Activated naive CD8-positive, alpha-beta T cell treated with anti-CD3 and anti-CD28 coated beads, Interleukin-2, amount 50 U/mL, for 24 hours (primary cell): ENCODE measurements around the gene CEP128.

ENCODE experiments used
- ATAC-seq: fragments of 150-1000 bp; cut with Tn5 transposase; one replicate; pipeline ENCODE4 v1.10.0; 2021
- DNase-seq: peaks from one replicate; pipeline ENCODE4 v3.0.0; 2021
- H3K27ac Mint-ChIP-seq: one replicate; pipeline ENCODE4 v1.8.0; 2021; ENCODE audit warnings: mild to moderate bottlenecking, mixed read lengths
- H3K27me3 Mint-ChIP-seq: one replicate; pipeline ENCODE4 v1.8.0; 2021; ENCODE audit warnings: mixed read lengths
- H3K36me3 Mint-ChIP-seq: one replicate; pipeline ENCODE4 v1.8.0; 2021; ENCODE audit warnings: low read depth, mixed read lengths
- H3K4me1 Mint-ChIP-seq: one replicate; pipeline ENCODE4 v1.8.0; 2021; ENCODE audit warnings: mixed read lengths
- H3K4me3 Mint-ChIP-seq: one replicate; pipeline ENCODE4 v1.8.0; 2021; ENCODE audit warnings: mild to moderate bottlenecking, moderate library complexity, mixed read lengths
- H3K9me3 Mint-ChIP-seq: one replicate; pipeline ENCODE4 v1.8.0; 2021; ENCODE audit warnings: mixed read lengths

The CEP128 gene

DNA sequence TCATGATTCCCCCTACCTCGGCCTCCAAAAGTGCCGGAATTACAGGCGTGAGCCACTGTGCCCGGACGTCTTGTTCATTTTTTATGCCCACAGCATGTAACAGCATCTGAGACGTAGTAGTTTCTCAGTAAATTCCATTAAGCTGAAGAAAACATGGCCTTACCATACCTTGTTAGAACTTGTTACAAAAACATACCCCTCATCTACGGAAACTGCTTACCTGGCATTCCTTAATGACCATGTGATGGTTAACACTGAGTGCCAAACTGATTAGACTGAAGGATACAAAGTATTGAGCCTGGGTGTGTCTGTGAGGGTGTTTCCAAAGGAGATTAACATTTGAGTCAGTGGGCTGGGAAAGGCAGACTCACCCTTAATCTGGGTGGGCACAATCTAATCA is 186.8 kb downstream of the CEP128 start:
- peaks cover 4% of the 10 kb centered on the region for H3K4me1 Mint-ChIP-seq
- no peaks in the 10 kb centered on the region for H3K27me3 Mint-ChIP-seq

DNA sequence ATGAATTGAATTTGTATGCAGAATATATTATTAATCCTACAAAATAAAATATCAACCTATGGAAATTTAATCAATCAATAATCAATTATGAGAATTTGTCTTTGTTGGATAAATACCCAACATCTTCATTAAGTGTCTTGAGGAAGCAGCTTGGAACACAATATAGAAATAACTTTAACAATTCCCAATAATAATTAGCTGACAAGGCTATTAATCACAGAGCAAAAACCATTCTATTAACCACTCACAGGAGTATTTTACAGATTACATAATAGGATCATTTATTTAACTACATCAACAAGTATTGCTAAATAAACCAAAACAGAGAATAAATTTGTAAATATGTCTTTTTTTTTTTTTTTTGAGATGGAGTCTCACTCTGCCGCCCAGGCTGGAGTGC is 190.3 kb downstream of the CEP128 start:
- H3K27me3 Mint-ChIP-seq: no peaks in the 10 kb centered on the region
- H3K27ac Mint-ChIP-seq: no peak overlapping the region
- H3K9me3 Mint-ChIP-seq: no peaks in the 10 kb centered on the region

More for the DNA sequence above, 186.8 kb downstream of the CEP128 start:
- peaks cover 31% of the 10 kb centered on the region for H3K36me3 Mint-ChIP-seq
- no peak for ATAC-seq
- no peak overlapping the region for H3K4me3 Mint-ChIP-seq
- DNase-seq: no peak
- no peak overlapping the region for H3K27ac Mint-ChIP-seq
- H3K9me3 Mint-ChIP-seq: no peaks in the 10 kb centered on the region

DNA sequence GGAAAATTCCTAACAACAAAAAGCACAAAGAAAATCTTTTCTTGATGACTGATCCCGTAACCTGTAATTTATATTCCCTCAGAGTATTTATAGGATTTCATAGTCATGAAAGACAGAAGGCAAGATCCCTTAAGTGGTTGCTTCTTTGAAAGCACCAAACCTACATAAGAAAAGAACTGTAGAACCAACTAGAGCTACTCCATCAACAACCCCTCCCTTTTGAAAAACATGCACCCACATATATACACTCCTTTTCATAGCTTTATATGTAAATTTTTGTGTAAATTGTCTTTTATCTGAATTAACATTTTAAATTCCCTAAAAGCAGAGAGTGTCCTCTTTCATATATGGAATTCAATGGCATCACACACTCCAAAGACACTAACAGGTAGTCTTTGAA is 215.3 kb downstream of the CEP128 start:
- H3K9me3 Mint-ChIP-seq: no peaks in the 10 kb centered on the region
- ATAC-seq: no peak
- H3K4me1 Mint-ChIP-seq: no peaks in the 10 kb centered on the region
- no peak overlapping the region for H3K4me3 Mint-ChIP-seq
- no peak overlapping the region for H3K27ac Mint-ChIP-seq
- no peaks in the 10 kb centered on the region for H3K27me3 Mint-ChIP-seq
- DNase-seq: no peak
- H3K36me3 Mint-ChIP-seq: no peaks in the 10 kb centered on the region

More for the DNA sequence above, 190.3 kb downstream of the CEP128 start:
- peaks cover 1% of the 10 kb centered on the region for H3K4me1 Mint-ChIP-seq
- no peak for DNase-seq
- peaks cover 21% of the 10 kb centered on the region for H3K36me3 Mint-ChIP-seq
- ATAC-seq: no peak
- H3K4me3 Mint-ChIP-seq: no peak overlapping the region

DNA sequence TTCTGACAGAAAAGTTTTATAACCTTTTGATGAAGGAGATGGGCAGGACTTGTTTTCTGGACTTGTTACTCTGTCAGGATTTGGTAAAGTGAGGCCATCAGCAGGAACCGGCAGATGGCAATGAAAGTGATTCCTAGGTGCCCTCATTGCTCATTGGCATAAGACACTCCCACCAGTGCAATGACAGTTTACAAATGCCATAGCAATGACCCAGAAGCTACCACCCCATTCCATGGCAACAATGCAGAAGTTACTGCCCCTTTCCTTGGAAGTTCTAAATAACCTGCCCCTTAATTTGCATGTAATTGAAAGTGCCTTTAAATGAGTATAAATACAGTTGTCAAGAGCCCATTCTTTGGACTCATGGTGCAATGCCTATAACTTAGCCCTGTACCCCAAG is 222.6 kb downstream of the CEP128 start:
- H3K27me3 Mint-ChIP-seq: no peaks in the 10 kb centered on the region
- ATAC-seq (no peak), DNase-seq (no peak)

DNA sequence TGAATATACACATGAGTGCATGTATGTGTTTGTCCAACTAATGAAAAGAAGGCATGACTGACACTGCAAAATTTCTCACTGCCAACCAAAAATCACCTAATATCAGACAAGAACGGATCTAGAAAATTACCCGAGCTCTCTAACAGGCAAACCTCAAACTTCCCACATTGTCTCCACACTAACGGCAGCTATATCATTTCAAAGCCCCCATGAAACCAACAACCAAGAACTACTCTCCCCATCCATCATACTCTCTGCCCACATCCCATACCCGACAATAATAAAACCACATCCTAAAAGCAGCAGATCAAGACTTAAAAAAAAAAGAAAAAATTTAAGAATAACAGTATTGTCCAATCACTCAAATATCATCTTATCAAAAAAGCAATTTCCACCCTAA is 227.1 kb downstream of the CEP128 start:
- Mint-ChIP-seq H3K9me3 (no peaks in the 10 kb centered on the region), H3K27ac (no peak overlapping the region), H3K4me1 (peaks cover 4% of the 10 kb centered on the region), H3K36me3 (no peaks in the 10 kb centered on the region), H3K27me3 (no peaks in the 10 kb centered on the region), H3K4me3 (no peak overlapping the region)
- DNase-seq (no peak), ATAC-seq (no peak)

More for the DNA sequence above, 222.6 kb downstream of the CEP128 start:
- no peak overlapping the region for H3K4me3 Mint-ChIP-seq
- no peaks in the 10 kb centered on the region for H3K9me3 Mint-ChIP-seq
- H3K36me3 Mint-ChIP-seq: no peaks in the 10 kb centered on the region
- no peak overlapping the region for H3K27ac Mint-ChIP-seq
- H3K4me1 Mint-ChIP-seq: peaks cover 4% of the 10 kb centered on the region

DNA sequence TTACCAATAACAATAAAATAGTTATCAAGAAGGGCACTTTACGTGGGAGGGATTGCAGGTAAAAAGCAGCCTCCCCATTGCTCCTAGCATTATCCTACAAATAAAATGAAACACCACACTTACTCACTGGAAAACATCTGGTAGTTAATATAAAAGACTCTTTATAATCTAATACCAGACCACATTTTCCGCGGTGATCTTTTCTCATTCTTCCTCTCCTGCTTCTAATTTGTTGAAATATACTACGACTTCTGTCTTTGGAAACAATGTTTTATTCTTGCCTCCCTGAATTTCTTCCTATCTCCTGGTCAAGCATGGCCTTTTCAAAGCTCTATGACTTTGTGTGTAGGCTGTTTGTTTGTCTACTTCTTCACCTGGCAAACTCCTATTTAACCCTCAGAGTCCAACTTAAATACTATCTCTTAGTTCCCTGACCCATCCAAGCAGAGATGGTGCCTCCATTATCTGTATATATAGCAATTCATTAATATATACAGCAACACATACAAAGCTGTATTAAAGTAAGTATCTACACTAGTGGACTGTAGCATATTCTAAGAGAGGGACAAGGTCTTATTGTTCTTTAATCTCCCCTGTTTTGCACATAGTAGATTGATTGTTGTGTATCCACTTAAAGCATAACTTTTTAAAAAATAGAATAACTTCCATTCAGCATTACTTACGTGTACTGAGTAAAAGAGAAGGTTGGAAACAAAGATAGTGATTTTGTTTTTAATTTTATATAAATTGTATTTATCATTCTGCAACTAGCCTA is 228.3 kb downstream of the CEP128 start:
- Mint-ChIP-seq H3K27ac (no peak overlapping the region), H3K4me3 (no peak overlapping the region), H3K9me3 (no peaks in the 10 kb centered on the region), H3K4me1 (peaks cover 4% of the 10 kb centered on the region), H3K27me3 (no peaks in the 10 kb centered on the region), H3K36me3 (no peaks in the 10 kb centered on the region)
- DNase-seq (no peak), ATAC-seq (no peak)

DNA sequence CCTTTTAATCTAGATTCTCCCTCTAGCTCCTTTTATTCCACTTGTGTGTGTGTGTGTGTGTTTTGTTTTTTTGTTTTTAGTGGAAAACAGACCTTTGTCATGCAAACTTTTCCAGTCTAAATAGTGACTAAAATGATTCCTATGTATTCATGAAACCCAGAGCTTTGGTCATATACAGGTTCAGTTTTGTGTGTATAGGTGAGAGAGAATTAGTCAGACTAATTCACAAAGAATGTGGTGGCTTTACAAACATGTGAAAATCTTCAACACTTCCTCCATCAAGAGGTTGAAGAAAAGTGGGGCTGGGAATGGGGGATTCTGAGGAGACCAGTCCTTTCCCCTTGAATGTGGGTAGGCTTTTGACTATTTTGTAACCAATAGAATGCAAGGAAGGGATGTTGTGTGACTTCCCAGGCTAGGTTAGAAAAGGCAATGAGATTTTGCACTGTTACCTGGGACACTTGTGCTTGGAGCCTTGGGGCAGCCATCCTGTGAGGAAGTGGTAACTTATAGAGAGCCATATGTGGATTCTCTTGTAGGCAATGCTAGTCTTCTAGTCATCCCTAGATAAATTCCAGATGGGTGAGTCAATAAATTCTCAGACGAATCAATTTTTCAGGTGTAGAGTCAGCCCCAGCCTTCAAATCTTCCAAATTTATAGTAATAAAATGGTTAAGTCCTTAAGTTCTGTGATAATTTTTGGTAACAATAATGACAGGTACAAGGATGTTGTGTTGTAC is 236.1 kb downstream of the CEP128 start:
- no peaks in the 10 kb centered on the region for H3K4me1 Mint-ChIP-seq
- no peak overlapping the region for H3K4me3 Mint-ChIP-seq
- H3K9me3 Mint-ChIP-seq: no peaks in the 10 kb centered on the region
- peaks cover 3% of the 10 kb centered on the region for H3K36me3 Mint-ChIP-seq
- no peak overlapping the region for H3K27ac Mint-ChIP-seq
- ATAC-seq (no peak), DNase-seq (no peak)
- H3K27me3 Mint-ChIP-seq: no peaks in the 10 kb centered on the region

DNA sequence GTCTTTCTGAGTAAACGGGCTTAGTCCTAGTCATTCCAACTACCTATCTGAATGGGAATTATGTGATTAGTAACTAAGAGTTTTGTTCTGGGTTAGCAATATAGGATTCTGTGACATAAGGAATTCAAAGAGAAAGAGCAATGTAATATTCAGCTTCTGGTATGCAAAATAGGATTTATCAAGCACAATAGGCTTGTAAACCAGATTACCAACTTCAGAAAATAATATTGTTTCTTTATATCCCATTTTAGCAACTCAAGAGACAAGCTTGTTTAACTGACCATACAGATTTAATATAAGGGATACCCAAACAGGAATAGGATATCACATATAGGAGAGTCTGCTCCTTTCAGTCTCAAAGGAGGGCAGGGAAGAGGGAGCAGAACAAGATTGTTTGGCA is 240.9 kb downstream of the CEP128 start:
- DNase-seq: no peak
- peaks cover 3% of the 10 kb centered on the region for H3K36me3 Mint-ChIP-seq
- no peak for ATAC-seq
- no peaks in the 10 kb centered on the region for H3K4me1 Mint-ChIP-seq
- no peaks in the 10 kb centered on the region for H3K27me3 Mint-ChIP-seq
- no peaks in the 10 kb centered on the region for H3K9me3 Mint-ChIP-seq
- H3K27ac Mint-ChIP-seq: no peak overlapping the region
- H3K4me3 Mint-ChIP-seq: no peak overlapping the region

DNA sequence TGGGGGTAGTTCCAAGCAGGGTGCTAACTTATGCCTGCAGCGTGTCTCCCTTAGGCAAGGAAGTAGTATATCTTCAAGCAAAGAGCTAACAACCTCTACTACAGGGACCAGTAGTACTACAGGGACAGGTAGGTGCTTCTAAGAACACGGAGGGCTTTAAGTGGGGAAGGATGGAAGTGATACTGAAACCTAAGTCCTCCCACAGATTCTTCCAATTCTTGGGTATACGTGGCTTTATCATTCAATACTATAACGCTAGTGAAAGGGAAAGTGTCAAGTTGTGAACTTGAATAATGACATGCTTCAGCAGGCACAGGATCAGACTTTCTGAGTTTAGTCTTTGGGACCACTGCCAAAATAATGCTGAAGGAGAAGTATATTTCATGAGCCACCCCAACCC is 241.7 kb downstream of the CEP128 start:
- Mint-ChIP-seq H3K27ac (no peak overlapping the region), H3K36me3 (no peaks in the 10 kb centered on the region), H3K4me1 (no peaks in the 10 kb centered on the region), H3K4me3 (no peak overlapping the region), H3K27me3 (no peaks in the 10 kb centered on the region), H3K9me3 (no peaks in the 10 kb centered on the region)
- ATAC-seq (peak; percentile 28), DNase-seq (no peak)

DNA sequence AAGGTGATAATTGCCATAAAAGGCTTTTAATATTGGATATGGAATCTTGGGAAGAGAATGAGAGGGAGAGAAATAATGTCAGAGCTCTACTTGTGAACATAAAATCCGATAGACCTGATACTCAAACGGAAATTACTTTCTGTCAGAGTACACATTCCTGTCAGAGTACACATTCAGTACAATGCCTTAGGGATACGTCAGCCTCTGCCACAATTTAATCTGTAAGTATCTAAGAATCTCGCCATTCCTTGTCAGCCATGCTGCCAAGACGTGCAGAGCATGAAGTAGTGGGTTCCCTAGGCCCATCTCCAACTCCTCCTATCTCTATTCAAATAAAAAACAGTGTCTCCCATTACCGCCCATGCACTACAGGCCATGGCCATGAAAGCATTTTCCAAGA is 242.6 kb downstream of the CEP128 start:
- Mint-ChIP-seq H3K4me3 (no peak overlapping the region), H3K36me3 (peaks cover 5% of the 10 kb centered on the region), H3K9me3 (no peaks in the 10 kb centered on the region), H3K27ac (no peak overlapping the region), H3K4me1 (no peaks in the 10 kb centered on the region), H3K27me3 (no peaks in the 10 kb centered on the region)
- DNase-seq (no peak), ATAC-seq (no peak)

DNA sequence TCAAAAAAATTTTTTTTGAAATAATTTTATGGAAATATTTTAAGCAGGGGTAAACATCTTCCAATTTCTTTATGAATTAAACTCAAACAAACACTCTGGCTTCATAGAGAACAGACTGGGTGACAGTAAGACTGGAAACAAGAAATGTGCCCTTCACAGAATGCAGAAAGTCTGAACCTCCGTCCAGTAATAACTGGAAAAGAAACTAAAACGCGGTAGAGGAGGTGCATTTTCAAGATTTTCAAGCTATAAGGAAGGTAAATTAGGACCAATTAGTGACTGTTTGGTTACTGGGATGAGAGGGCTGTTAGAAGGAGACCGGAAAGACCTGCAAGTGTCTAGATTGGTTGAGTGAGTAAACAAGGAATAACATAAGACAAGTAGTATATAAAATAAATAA is 245.7 kb downstream of the CEP128 start:
- H3K27ac Mint-ChIP-seq: no peak overlapping the region
- H3K9me3 Mint-ChIP-seq: no peaks in the 10 kb centered on the region
- no peaks in the 10 kb centered on the region for H3K4me1 Mint-ChIP-seq
- ATAC-seq: no peak
- peaks cover 5% of the 10 kb centered on the region for H3K36me3 Mint-ChIP-seq
- DNase-seq: no peak
- no peak overlapping the region for H3K4me3 Mint-ChIP-seq
- no peaks in the 10 kb centered on the region for H3K27me3 Mint-ChIP-seq

DNA sequence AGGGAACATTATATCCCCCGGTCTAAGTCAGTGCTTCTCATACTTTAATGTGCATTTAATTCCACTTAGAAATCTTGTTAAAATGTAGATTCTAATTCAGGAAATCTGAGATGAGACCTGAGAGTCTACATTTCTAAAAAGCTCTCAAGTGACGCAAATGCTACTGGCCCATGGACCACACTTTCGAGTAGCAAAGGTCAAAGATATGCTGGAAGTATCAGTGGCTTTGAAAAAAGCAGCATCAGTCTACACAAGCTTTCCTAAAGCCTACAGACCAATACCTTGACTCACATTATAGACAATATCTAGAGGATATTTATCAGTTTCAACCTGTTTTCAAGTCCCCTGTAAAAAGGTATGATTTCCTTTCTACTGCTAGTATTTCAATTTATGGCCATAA is 248.6 kb downstream of the CEP128 start:
- H3K9me3 Mint-ChIP-seq: no peaks in the 10 kb centered on the region
- H3K27me3 Mint-ChIP-seq: no peaks in the 10 kb centered on the region
- no peaks in the 10 kb centered on the region for H3K4me1 Mint-ChIP-seq
- DNase-seq (no peak), ATAC-seq (no peak)
- peaks cover 5% of the 10 kb centered on the region for H3K36me3 Mint-ChIP-seq
- H3K4me3 Mint-ChIP-seq: no peak overlapping the region
- H3K27ac Mint-ChIP-seq: no peak overlapping the region

DNA sequence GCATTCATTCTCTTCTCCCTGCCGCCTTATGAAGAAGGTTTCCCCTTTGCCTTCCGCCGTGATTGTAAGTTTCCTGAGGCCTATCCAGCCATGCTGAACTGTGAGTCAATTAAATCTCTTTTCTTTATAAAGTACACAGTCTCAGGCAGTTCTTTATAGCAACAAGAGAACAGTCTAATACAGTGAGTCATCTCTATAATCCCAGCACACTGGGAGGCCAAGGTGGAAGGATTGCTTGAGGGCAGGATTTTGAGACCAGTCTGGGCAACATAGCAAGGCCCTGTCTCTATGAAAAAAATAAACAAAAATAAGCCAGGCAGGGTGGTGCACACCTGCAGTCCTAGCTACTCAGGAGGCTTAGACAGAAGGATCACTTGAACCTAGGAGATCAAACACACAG is 259.9 kb downstream of the CEP128 start:
- Mint-ChIP-seq H3K36me3 (peaks cover 27% of the 10 kb centered on the region), H3K4me3 (no peak overlapping the region), H3K9me3 (peaks cover 64% of the 10 kb centered on the region), H3K27ac (no peak overlapping the region), H3K27me3 (no peaks in the 10 kb centered on the region), H3K4me1 (no peaks in the 10 kb centered on the region)
- DNase-seq (no peak), ATAC-seq (no peak)

DNA sequence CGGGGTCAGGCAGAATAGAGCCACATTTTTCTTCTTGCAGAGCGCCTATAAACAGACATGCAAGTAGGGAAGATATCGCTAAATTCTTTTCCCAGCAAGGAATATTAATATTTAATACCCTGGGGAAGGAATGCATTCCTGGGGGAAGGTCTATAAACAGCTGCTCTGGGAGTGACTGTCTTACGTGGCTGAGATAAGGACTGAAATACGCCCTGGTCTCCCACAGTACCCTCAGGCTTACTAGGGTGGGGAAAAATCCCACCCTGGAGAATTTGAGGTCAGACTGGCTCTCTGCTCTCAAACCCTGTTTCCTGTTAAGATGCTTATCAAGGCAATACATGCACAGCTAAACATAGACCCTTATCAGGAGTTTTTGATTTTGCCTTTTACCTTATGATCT is 262.3 kb downstream of the CEP128 start:
- H3K27ac Mint-ChIP-seq: no peak overlapping the region
- peaks cover 27% of the 10 kb centered on the region for H3K36me3 Mint-ChIP-seq
- H3K9me3 Mint-ChIP-seq: peaks cover 66% of the 10 kb centered on the region
- no peaks in the 10 kb centered on the region for H3K27me3 Mint-ChIP-seq
- H3K4me1 Mint-ChIP-seq: no peaks in the 10 kb centered on the region
- DNase-seq (no peak), ATAC-seq (no peak)
- no peak overlapping the region for H3K4me3 Mint-ChIP-seq

DNA sequence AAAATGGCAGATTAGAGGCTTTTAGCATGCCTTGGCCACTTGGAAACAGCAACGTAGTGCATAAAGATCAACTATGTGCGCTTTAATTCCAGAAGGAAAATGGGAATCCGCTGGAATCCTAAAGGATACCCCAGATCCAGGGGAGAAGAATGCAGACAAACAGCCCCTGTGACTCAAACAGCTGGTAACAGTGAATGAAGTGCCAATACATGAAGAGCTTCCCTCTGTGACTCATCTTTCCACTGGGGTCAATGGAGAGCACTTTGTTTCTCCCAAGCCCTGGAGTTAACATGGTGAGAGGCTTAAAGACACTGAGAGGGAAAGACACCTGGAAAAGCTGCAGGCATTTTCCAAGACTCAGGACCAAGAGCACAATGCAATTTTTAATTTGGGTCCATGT is 263.1 kb downstream of the CEP128 start:
- peaks cover 62% of the 10 kb centered on the region for H3K9me3 Mint-ChIP-seq

More for the DNA sequence above, 263.1 kb downstream of the CEP128 start:
- H3K27ac Mint-ChIP-seq: no peak overlapping the region
- DNase-seq (no peak), ATAC-seq (no peak)
- peaks cover 30% of the 10 kb centered on the region for H3K36me3 Mint-ChIP-seq
- H3K4me1 Mint-ChIP-seq: no peaks in the 10 kb centered on the region
- no peak overlapping the region for H3K4me3 Mint-ChIP-seq
- H3K27me3 Mint-ChIP-seq: no peaks in the 10 kb centered on the region
